ENCODE measurements around the gene ADORA2B. TPM values are rescaled to one million over a fixed set of nuclear protein-coding genes. Genes with fewer than 3 reads are reported as not detected.

Gene ADORA2B
- total RNA-seq, 4 donors from 2014 or later = 0.59 to 3.6 (median 1.1) TPM; not detected in 1

- 95 to 96% methylated on average over 8 of the region's 8 CpGs for WGBS, 2 donors
- Histone ChIP-seq H3K27ac (no peak overlapping the region), H3K4me1 (peaks cover 0 to 19% (median 5%) of the 10 kb centered on the region in 4 donors), H3K9me3 (no peaks in the 10 kb centered on the region), H3K4me3 (no peak overlapping the region), H3K36me3 (peaks cover 0 to under 1% (median 0%) of the 10 kb centered on the region in 3 donors), H3K27me3 (no peaks in the 10 kb centered on the region)
- TF ChIP-seq POLR2A (IDR thresholded peaks at IDR 0.05) = no peak
- no peak for TF ChIP-seq CTCF (IDR thresholded peaks at IDR 0.05)
- no peak for TF ChIP-seq EP300 (IDR thresholded peaks at IDR 0.05)
- DNase-seq (ENCODE audit: low spot score in 2 of 2) = no peak
Measured at GRCh38 chr17:15969463-15969862, 24.5 kb downstream of the ADORA2B start.

- peaks cover 0 to 16% (median 5%) of the 10 kb centered on the region in 4 donors for H3K4me1 ChIP-seq
- 94 to 95% methylated on average over 2 of the region's 2 CpGs for WGBS, 2 donors
- H3K9me3 ChIP-seq = no peaks in the 10 kb centered on the region
- no peak overlapping the region for H3K27ac ChIP-seq
- no peak overlapping the region for H3K4me3 ChIP-seq
- peaks cover 0 to 11% (median 0%) of the 10 kb centered on the region in 3 donors for H3K36me3 ChIP-seq
- TF ChIP-seq EP300 (IDR thresholded peaks at IDR 0.05) (no peak), CTCF (IDR thresholded peaks at IDR 0.05) (no peak), POLR2A (IDR thresholded peaks at IDR 0.05) (no peak)
- no peak for DNase-seq (ENCODE audit: low spot score in 2 of 2)
- H3K27me3 ChIP-seq = no peaks in the 10 kb centered on the region
Measured at GRCh38 chr17:15970500-15970899, 25.6 kb downstream of the ADORA2B start.

GRCh38 chr17:15971098-15971678 is 26.3 kb downstream of the ADORA2B start:
- DNase-seq (ENCODE audit: low spot score in 2 of 2) = no peak

GRCh38 chr17:15971882-15972281 is 27.0 kb downstream of the ADORA2B start:
- H3K9me3 ChIP-seq = no peaks in the 10 kb centered on the region
- peaks cover 0 to 3% (median under 1%) of the 10 kb centered on the region in 4 donors for H3K4me1 ChIP-seq
- H3K4me3 ChIP-seq = no peak overlapping the region
- DNase-seq (ENCODE audit: low spot score in 2 of 2) = no peak
- WGBS, 2 donors = 95 to 98% methylated on average over 5 of the region's 5 CpGs
- H3K27ac ChIP-seq = no peak overlapping the region
- no peak for TF ChIP-seq CTCF (IDR thresholded peaks at IDR 0.05)
- no peak for TF ChIP-seq POLR2A (IDR thresholded peaks at IDR 0.05)
- no peak for TF ChIP-seq EP300 (IDR thresholded peaks at IDR 0.05)
- H3K36me3 ChIP-seq = peaks cover 0 to 20% (median 7%) of the 10 kb centered on the region in 3 donors
- H3K27me3 ChIP-seq = no peaks in the 10 kb centered on the region

More at GRCh38 chr17:15971098-15971678, 26.3 kb downstream of the ADORA2B start:
- no peak overlapping the region for H3K27ac ChIP-seq
- peaks cover 0 to 10% (median 4%) of the 10 kb centered on the region in 4 donors for H3K4me1 ChIP-seq
- peaks cover 0 to 14% (median under 1%) of the 10 kb centered on the region in 3 donors for H3K36me3 ChIP-seq
- TF ChIP-seq EP300 (IDR thresholded peaks at IDR 0.05) (no peak), POLR2A (IDR thresholded peaks at IDR 0.05) (no peak), CTCF (IDR thresholded peaks at IDR 0.05) (no peak)
- no peaks in the 10 kb centered on the region for H3K27me3 ChIP-seq
- no peak overlapping the region for H3K4me3 ChIP-seq
- WGBS, 2 donors = 73 to 77% methylated on average over 5 of the region's 5 CpGs
- no peaks in the 10 kb centered on the region for H3K9me3 ChIP-seq

GRCh38 chr17:15972497-15972951 is 27.6 kb downstream of the ADORA2B start:
- Histone ChIP-seq H3K27me3 (no peaks in the 10 kb centered on the region), H3K27ac (no peak overlapping the region), H3K4me3 (no peak overlapping the region), H3K4me1 (no peaks in the 10 kb centered on the region), H3K36me3 (peaks cover 0 to 26% (median 7%) of the 10 kb centered on the region in 3 donors), H3K9me3 (no peaks in the 10 kb centered on the region)
- no peak for DNase-seq (ENCODE audit: low spot score in 2 of 2)
- TF ChIP-seq EP300 (IDR thresholded peaks at IDR 0.05) (no peak), CTCF (IDR thresholded peaks at IDR 0.05) (no peak), POLR2A (IDR thresholded peaks at IDR 0.05) (no peak)
- WGBS, 2 donors = 96 to 98% methylated on average over 4 of the region's 4 CpGs

Data from tibial nerve (tissue), 4 donors.